ENCODE data around the gene LUC7L.

DNA sequence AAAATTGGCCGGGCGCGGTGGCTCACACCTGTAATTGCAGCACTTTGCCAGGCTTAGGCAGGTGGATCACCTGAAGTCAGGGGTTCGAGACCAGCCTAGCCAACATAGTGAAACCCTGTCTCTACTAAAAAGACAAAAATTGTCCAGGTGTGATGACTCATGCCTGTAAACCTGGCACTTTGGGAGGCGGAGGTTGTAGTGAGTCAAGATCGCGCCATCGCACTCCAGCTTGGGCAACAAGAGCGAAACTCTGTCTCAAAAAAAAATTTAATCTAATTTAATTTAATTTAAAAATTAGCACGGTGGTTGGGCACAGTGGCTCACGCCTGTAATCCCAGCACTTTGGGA, 50.6 kb downstream of the LUC7L start:
- no peak for TF ChIP-seq POLR2AphosphoS5 (IDR thresholded peaks at IDR 0.05; ENCODE audit: borderline replicate concordance, low read depth, low read length)
- TF ChIP-seq EZH2 (IDR thresholded peaks at IDR 0.05), result no peak
- no peak for TF ChIP-seq FOXP2 (optimal IDR thresholded peaks at IDR 0.05; ENCODE audit: control extremely low read depth, extremely low read length, insufficient read depth)

Data from SK-N-MC (cell line).